Stimulated activated CD4-positive, alpha-beta T cell treated with anti-CD3 and anti-CD28 coated beads, Interleukin-4, amount 100 ng/mL, for 48 hours (primary cell): ENCODE data around the gene KRTAP6-1.

ENCODE experiments used
- DNase-seq, 2 donors: peaks; one replicate each; pipeline ENCODE4 v3.0.0-alpha.2; 2020; ENCODE audit warnings: low read depth in 2 of 2

Gene KRTAP6-1, protein sequence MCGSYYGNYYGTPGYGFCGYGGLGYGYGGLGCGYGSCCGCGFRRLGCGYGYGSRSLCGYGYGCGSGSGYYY

DNA sequence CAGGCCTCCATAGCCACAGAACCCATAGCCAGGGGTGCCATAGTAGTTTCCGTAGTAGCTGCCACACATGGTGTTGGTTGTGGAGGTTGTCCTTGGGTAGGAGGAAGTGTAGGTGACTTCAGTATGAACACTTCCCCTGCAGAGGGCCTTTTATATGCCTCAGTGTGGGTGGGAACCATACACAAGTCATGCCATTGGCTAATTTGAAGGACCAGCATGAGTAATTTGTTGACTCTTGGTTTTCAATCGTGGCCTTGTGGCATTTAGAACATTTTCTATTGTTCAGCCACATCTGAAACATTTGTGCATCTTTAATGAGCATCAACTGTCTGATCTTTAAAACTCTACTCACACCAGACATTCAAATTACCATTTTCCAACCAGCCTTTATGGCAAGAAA is at the start of gene KRTAP6-1:
Gene KRTAP6-1, minus strand, starts transcription at position 95 of the 400 bp plus-strand sequence. Its CDS starts 26 bp downstream, at position 69.
- DNase-seq = no peak

DNA sequence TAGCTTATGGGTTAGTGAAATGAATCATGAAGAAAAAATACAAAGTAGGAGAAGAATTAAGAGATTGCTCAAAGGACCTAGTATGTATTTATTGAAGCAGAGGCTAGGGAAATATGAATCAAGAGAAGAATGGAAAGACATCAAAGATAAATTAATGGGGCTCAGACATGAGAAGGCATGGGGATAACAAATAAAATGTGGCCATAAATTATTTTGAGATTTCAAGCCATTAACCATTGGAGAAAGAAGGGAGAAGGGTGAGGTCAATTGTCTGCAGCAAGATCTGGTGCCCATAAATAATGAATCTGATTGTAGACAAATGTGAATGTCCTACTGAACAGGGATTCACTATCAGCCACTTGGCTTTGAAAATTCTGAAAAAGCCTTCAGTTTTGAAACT is 39.2 kb upstream of the KRTAP6-1 start:
- no peak for DNase-seq

DNA sequence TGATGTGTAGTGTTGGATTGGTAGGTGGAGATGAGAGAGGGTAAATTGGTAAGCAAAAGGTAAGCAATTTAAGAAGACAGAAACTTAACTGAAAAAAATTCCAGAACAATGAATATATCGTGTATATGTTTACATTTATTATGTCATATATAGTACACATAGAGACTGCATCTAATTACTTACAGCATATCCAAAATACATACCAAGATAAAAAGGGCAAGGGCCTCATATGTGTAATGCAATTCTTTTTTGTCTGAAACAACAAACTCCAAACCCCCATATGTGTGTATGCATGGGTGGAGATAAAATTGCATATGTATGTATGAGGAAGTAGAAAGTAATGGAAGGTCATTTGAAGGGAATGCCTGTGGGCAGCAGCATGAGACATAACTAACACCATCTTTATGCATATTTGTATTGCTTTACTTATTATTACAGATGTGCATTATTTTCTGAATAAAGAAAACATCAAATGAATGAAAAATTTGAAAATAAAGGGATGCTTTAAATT is 33.2 kb upstream of the KRTAP6-1 start:
- no peak for DNase-seq

DNA sequence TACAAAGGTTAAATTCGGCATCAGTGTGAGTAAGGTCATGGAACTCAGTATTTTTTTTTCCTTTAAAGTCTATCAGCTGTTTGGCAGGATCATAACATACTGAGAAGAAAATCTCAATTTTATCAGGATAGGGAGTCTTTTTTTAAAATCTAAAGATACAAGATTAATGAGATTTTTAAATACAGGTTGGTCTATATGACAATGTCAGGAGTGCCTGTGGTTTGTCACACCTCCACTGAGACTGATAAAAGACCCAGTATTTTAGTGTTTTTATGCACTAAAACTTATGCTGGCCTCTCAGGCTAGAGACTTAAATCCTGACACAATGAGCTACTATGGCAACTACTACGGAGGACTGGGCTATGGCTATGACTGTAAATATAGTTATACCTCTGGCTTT is 28.8 kb upstream of the KRTAP6-1 start, which contains the start of gene KRTAP20-3:
Gene KRTAP20-3, plus strand, starts transcription at position 301 of the 400 bp plus-strand sequence.
- DNase-seq = no peak

DNA sequence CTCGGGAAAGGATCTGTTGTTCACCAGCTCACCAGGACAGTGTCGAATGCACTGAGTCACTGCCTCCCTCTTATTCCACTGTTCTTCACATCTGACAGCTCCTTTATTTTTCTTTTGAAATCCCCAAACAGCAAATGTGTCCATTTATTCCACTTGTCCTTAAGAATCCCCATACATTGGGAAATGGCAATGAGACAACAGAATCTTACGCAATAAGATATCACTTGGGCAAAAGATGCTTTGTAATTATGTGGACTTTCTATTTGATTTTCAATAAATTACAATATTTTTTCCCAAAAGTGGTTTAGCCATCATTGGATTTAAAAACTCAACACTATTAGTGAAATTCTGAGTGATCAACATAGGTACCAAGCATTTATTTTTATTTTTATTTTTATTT is 25.0 kb upstream of the KRTAP6-1 start:
- DNase-seq = no peak

DNA sequence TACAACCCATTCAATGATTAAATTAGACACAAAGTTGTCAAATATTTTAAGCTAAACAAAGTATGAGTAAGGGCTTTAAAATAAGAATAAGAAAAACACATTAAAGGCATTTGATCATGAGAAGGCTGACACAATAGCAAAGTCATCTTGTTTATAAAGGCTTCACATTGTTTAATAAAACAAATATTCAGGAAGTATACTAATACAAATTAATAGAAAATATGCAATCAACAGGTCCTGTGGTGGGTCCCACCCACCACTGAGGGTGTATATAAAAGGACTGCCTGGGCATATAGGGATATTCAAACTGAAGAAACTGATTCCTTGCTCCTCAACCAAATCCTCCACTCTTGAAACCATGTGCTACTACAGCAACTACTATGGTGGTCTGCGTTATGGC is 21.2 kb upstream of the KRTAP6-1 start, which contains the start of gene KRTAP20-2:
Gene KRTAP20-2, plus strand, starts transcription at position 301 of the 400 bp plus-strand sequence. Its CDS starts 58 bp downstream, at position 359.
- no peak for DNase-seq

DNA sequence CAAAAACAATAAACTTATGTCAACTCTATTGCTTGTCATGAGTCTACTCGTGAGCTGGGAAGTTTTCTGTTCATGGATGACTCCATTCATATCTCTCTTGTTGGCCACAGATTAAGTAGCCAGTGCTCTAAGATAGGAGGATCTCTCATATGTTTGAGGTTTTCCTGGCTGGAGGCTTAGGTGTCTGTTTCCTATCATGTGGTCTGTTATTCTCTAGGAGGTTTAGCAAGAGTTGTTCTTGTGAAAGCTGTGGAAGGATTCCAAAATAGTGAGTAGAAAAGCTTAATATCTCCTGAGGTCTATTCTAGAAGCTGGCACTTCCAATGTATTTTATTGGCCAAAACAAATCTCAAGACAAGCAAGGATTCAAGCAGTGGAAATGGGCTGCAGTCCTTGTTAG is 15.5 kb upstream of the KRTAP6-1 start:
- DNase-seq = no peak

DNA sequence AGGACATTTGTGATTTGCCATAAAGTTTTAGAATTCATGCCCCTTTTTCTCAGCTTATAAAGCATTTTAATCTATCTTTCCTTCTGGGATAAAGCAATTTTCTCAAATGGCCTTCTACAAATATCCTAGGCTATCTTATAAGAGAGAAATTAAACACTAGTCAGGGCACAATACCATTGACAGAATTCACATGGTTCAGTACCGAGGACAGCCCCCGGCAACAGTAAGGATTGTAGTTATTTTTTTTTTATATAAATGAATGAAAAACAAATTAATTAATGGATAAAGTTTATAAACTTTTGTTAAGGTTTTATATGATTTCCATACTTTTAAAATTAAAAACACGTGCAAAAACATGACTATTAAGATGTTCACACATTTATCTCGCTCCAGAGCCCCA is 14.4 kb upstream of the KRTAP6-1 start:
- no peak for DNase-seq

DNA sequence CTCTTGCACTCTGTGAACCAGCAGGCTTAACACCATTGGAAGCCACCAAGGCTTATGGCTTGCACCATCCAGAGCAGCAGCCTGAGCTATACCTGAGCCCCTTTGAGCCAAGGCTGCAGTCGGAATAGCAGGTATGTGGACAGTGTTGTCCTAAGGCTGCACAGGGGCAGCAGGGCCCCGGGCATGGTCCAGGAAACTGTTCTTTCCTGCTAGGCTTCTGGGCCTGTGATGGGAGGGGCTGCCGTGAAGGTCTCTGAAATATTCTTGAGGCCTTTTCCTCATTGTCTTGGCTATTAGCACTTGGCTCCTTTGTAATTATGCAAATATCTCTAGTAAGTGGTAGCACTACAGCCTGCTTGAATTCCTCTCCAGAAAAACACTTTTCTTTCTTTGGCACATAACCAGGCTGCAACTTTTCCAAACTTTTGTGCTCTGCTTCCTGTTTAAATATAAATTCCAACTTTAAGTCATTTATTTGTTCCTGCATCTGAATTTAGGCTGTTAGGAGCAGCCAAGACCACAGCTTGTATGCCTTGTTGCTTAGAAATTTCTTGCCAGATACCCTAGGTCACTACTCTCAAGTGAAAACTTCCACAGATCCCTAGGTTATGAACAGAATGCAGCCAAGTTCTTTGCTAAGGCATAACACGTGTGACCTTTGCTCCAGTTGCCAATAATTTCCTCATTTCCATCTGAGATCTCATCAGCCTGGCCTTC is 11.9 kb upstream of the KRTAP6-1 start:
- no peak for DNase-seq

DNA sequence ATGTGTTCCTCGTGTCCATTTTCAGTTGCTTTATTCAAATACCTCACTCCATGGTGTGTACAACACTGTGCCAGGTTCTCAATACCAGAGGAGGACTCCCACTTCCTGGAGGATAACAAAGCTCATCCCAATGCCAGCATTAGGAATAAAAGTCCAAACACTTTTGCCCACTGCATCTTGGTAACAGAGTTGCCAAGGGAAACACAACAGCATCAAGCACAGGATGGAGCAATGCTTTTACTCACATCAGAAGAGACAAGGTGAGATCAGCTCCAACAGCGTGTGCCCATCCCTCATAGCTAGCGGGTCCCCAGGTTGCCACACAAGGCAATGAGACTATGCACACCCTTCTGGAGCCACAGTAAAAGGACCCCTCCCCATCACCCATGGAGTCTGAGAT is 9.6 kb upstream of the KRTAP6-1 start:
- DNase-seq = no peak

DNA sequence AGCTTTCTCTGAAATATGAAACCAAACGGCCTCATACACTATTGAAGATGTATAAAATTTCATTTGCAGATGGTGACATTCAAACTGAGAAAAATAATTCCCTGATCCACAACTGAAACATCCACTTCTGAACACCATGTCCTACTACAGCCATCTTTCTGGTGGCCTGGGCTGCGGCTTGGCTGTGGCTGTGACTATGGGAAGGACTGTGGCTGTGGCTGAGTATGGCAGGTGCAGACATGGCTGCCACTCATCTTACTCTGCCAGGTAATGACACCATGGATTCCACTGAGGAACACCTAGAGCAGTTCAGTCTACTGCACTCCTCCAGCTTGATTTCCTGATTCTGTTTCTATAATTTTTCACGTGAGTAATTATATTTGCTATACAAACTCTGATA is 6.8 kb upstream of the KRTAP6-1 start, which contains the start of gene KRTAP20-4:
Gene KRTAP20-4, plus strand, starts transcription at position 106 of the 400 bp plus-strand sequence.
- no peak for DNase-seq

DNA sequence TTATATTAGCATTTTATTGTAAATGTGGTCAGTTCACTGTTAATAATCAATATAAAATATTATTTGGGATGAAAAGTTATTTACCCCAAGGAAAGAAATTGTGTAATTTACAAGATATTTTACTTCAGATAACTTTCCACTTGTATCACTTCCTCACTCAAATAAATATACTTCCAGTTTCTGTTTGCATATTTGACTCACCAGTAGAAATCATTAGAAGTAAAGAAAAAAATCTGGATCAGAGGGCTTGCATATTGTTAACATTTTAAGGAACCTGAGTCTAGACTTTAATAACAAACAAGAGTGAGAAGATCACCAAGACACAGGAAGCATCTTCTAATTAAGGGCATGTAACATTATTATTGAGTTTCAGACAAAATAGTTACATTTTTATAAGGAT is 6.3 kb upstream of the KRTAP6-1 start:
- no peak for DNase-seq

DNA sequence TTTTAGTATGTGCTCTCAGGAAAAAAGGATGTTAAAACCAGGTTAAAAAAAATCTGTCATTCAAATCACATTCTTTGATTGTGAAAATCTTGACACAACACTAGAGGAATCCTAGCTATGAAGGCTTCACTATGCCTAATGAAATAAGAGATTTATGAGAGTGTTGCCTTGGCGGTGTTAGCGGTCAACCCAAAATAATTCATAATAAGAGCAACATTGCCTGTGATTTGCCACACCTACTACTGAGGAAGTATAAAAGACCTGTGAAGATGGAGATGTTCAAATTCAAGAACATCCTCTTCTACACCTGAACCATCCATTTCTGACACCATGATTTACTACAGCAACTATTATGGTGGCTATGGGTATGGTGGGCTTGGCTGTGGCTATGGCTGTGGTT is 2.4 kb upstream of the KRTAP6-1 start, which contains the start of gene KRTAP20-1:
Gene KRTAP20-1, plus strand, starts transcription at position 301 of the 400 bp plus-strand sequence. Its CDS starts 30 bp downstream, at position 331.
- no peak for DNase-seq

DNA sequence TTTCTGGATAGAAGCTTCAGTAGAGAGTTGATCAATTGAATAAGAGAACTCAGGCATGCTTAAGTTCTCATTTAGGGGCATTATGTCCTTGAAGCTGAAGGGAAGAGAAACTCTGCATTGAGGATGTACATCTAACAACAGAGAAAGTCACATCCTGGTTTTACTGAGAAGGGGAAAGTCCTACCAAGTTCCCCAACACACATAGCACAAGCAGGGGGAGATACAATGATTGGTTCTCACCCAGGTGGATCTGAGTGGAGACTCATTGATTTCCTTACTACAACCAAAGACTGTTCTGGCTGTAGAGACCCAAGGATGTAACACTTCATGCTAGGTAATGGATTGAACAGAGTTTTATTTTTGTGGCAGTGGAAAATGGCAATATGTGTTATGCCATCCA is 1.5 kb upstream of the KRTAP6-1 start:
- no peak for DNase-seq

DNA sequence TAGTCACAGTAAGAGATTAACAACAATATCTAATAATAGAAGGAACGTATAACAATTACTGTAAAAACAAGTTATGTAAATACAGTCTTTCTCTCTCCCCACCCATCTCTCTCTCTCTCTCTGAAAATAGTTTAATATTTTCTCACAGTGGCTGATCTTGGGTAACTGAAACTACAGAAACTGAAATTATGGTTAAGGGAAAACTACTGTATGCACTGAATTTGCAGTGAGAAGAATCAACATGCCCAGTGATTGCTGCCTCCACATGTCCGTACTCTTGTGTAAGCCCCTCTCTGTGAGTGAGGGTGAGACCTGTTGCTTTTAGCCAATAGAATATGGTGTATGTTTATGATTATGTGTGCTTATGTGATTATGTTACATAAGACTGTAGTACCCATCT is 1.6 kb downstream of the KRTAP6-1 start:
- no peak for DNase-seq

DNA sequence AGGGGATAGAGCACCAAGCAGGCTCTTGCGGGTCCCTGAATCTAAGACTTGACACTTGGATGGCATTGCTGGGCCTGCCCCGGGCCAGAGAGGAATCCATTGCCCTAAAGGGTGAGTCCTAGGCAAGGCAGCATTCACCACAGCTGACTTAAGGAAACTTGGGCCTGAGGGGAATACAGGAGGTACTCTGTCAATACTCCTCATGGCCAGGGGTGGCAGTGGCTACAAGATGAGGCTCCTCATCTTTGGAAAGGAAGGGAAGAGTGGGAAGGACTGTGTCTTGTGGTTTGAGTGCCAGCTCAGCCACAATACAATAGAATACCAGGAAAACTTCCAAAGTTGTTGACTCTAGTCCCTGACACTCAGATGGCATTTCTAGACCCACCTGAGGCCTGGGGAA is 7.8 kb downstream of the KRTAP6-1 start:
- no peak for DNase-seq

DNA sequence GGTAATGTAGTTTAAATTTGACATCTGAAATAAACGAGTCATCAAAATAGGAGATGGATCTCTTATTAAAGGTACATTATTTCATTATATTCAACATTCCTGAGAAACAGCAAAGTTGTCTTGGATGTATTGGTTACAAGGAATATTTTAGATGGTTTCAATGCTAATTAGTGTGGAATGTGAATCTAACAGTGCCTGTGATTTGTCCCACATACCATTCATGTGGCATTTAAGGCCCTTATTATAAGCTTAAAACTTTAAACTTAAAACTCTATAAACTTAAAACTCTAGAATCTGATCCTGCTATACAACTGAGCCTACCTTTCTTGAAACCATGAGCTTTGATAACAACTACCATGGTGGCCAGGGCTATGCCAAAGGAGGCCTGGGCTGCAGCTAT is 12.9 kb downstream of the KRTAP6-1 start, which contains the start of gene KRTAP22-1:
Gene KRTAP22-1, plus strand, starts transcription at position 301 of the 400 bp plus-strand sequence.
- DNase-seq = no peak

DNA sequence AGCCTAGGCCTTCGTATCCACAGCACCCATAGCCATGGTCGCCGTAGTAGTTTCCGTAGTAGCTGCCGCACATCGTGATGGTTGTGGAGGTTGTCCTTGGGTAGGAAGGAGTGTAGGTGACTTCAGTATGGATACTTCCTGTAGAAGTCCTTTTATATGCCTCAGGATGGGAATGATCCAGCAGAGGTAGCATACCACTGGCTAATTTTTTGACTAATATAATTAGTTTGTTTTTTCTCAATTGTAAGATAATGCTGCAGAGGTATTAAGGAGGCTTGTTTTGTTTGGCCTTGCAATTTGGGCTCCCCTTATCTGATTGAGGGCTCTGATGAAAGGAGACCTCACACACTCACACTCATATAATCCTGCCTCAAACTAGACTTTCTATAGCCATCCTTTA is 14.9 kb downstream of the KRTAP6-1 start, which contains the start of gene KRTAP6-2:
Gene KRTAP6-2, minus strand, starts transcription at position 101 of the 400 bp plus-strand sequence. Its CDS starts 28 bp downstream, at position 73.
- no peak for DNase-seq

DNA sequence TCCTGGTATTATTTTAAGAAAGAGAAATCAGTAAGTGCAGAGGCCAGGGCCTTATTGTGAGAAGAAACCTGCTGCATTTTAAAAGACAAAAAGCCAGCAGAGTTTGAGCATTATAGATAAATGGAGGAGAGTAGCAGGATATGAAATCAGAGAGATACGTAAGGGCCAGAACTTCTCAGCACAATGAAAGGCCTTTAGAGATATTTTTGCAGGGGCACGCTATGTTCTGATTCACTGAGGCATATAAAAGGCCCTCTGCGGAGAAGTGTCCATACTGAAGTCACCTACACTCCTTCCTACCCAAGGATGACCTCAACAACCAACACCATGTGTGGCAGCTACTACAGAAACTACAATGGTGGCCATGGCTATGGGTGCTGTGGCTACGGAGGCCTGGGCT is 21.6 kb downstream of the KRTAP6-1 start, which contains the start of gene KRTAP6-3:
Gene KRTAP6-3, plus strand, starts transcription at position 301 of the 400 bp plus-strand sequence. Its CDS starts 6 bp downstream, at position 307.
- DNase-seq = no peak

DNA sequence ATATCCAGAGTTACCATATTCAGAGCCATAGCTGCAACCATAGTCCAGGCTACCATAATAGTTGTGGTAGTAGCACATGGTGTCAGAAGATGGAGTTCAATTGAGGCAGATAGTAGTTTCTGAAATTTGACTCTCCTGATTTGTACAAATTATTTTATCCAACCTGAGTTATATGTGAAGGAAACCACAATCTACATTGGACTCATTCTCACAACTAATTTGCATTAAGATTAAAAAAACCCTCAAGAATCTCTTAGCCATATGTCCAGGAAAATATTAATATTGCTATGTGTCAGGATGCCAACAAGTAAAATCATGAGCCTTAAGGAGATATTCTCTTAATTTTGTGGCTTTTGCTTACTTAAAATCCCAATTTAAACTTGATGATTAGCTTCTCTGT is 23.4 kb downstream of the KRTAP6-1 start, which contains the start of gene KRTAP22-2:
Gene KRTAP22-2, minus strand, starts transcription at position 101 of the 400 bp plus-strand sequence.
- DNase-seq = no peak

DNA sequence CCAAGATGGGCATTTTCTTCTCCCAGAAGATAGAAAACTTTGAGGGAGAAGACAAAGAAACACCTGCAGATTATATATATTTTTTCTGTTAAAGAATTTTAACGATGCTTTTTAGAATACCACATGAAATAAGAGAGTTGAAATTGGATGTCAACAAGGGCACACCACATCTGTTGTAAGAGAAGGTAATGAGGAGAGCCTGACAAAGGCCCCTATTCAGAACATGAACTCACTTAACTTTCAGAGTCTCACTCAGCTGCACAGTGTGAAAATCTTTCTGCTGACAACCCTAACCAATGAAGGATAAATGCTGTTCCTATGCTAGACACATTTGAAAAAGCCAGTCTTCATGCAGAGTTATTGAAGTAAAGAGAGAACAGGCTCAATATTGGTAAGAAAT is 30.9 kb downstream of the KRTAP6-1 start:
- DNase-seq = no peak

DNA sequence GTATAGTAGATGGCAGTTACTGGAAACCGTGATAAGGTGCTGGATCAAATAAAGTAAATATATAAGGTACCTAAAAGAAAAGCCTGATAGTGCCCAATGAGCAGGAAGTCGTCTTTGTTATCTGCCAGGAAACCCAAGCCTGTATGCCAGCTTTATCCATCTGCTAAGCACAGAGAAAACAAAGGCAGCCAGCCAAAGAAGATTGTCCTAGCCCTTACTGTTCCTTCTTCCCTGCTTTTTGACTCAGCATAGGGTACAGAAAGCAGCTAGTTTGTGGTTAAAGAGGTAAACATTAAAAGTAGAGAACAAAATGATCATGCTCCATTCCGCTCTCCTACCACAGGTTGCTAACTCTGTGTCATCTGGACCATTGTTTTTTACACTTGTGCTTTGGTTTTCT is 33.6 kb downstream of the KRTAP6-1 start:
- DNase-seq = no peak

DNA sequence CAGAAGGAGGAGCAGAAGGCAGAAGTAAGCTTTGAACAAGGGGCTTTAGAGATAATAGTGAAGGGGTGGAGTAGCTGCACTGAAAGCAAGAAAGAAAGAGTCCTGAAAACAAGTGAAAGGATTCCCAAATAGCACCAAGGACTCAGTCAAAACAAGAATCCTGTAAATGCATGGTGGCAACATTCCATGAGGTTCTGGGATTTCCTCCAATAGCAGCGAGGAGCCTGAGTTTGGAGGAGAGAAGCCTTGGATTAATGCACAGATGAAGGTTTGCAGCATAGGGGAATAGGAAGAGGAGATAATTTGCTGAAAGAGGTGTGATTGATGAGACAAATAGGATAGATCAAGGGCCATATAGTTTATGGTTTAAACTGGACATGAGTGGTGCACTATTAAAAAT is 34.4 kb downstream of the KRTAP6-1 start:
- no peak for DNase-seq
